ENCODE data around the gene IFFO2. TPM values are rescaled to one million over a fixed set of nuclear protein-coding genes. Genes with fewer than 3 reads are reported as not detected.

IFFO2 gene
- total and polyA plus RNA-seq, 2 donors = 5.1 to 22.6 TPM

GRCh38 chr1:18957136-18957521, 653 bp upstream of the IFFO2 start:
- DNase-seq (ENCODE audit: low read depth in 6 of 9, low spot score in 9 of 9) = no peak
- H3K9me3 ChIP-seq (ENCODE audit: control insufficient read depth in 2 of 2, insufficient read depth in 1 of 2, low read length in 1 of 2) = no peaks in the 10 kb centered on the region
- 8% methylated on average over 27 of the region's 27 CpGs for WGBS
- peak overlapping the region; percentile 48 to 77 for H3K4me3 ChIP-seq (ENCODE audit: low read length in 2 of 2)
- no peaks in the 10 kb centered on the region for H3K36me3 ChIP-seq (ENCODE audit: control insufficient read depth in 2 of 2, insufficient read depth in 2 of 2, low read length in 1 of 2)
- H3K27me3 ChIP-seq (ENCODE audit: control insufficient read depth in 2 of 2, insufficient read depth in 1 of 2, low read length in 1 of 2) = peaks cover 0 to 47% of the 10 kb centered on the region in 2 donors
- no peak overlapping the region for H3K27ac ChIP-seq (ENCODE audit: low read depth in 1 of 2, low read length in 1 of 2)
- H3K4me1 ChIP-seq (ENCODE audit: control insufficient read depth in 2 of 2, insufficient read depth in 2 of 2, low read length in 2 of 2) = peaks cover 17 to 44% of the 10 kb centered on the region in 2 donors

DNA sequence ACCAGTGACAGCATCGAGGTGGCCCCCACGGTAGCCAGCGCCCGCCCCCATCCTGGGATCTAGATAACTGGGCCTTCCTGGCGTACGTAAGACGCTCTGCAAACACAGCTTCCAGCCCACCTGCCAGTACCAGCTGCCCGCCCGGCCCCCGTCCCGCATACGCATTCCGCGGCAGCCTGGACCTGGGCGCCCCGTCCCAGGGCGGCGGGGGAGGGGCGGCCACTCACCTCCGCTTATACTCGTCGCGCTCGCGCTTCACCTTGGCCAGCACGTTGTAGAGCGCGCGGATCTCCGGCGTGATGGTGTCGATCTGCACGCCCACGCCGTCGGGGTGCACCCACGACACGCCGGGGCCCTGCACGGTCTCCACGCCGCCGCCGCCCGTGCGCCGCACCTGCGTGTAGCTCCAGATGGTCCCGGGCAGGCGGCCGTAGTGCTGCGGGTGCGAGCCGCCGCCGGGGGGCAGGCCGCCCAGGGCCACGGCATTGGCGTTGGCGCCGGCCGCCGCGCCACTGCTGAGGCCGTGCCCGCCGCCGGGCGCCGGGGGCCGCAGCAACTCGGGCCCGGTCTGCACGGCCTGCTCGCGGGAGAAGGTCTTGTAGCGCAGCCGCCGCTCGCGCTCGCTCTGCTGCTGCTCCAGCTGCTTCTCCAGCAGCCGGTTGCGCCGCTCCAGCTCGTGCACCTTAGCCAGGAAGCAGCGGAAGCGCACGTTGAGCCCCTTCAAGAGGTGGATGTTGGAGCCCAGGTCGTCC, 859 bp downstream of the IFFO2 start:
- H3K36me3 ChIP-seq (ENCODE audit: control insufficient read depth in 2 of 2, insufficient read depth in 2 of 2, low read length in 1 of 2) = no peaks in the 10 kb centered on the region
- peaks cover 0 to 47% of the 10 kb centered on the region in 2 donors for H3K27me3 ChIP-seq (ENCODE audit: control insufficient read depth in 2 of 2, insufficient read depth in 1 of 2, low read length in 1 of 2)
- H3K27ac ChIP-seq (ENCODE audit: low read depth in 1 of 2, low read length in 1 of 2) = peak overlapping the region in 1 of 2 donors; percentile 58
- peak in 5 of 9 donors; percentile 44 to 82 (median 68) for DNase-seq (ENCODE audit: low read depth in 6 of 9, low spot score in 9 of 9)
- H3K4me1 ChIP-seq (ENCODE audit: control insufficient read depth in 2 of 2, insufficient read depth in 2 of 2, low read length in 2 of 2) = peaks cover 32 to 59% of the 10 kb centered on the region in 2 donors
- peak overlapping the region; percentile 46 to 77 for H3K4me3 ChIP-seq (ENCODE audit: low read length in 2 of 2)
- 1% methylated on average over 90 of the region's 90 CpGs for WGBS
- H3K9me3 ChIP-seq (ENCODE audit: control insufficient read depth in 2 of 2, insufficient read depth in 1 of 2, low read length in 1 of 2) = no peaks in the 10 kb centered on the region

DNA sequence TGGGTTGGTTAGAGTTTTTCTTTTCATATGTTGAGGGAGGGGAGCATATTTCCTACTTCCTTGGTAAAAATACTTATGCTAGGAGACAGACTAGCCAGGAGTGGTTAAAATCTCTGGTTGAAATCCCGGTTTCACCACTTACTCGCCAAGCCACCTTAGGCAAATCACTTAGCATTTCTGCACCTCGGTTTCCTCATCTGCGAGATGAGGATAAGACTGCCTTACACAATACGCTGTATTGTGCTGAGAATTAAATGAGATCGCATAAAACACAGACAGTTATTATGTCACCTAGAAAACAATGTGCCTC, 1.4 kb downstream of the IFFO2 start:
- Histone ChIP-seq H3K4me1 (ENCODE audit: control insufficient read depth in 2 of 2, insufficient read depth in 2 of 2, low read length in 2 of 2) (peaks cover 37 to 64% of the 10 kb centered on the region in 2 donors), H3K27ac (ENCODE audit: low read depth in 1 of 2, low read length in 1 of 2) (no peak overlapping the region), H3K9me3 (ENCODE audit: control insufficient read depth in 2 of 2, insufficient read depth in 1 of 2, low read length in 1 of 2) (no peaks in the 10 kb centered on the region), H3K4me3 (ENCODE audit: low read length in 2 of 2) (peak overlapping the region; percentile 46 to 77), H3K27me3 (ENCODE audit: control insufficient read depth in 2 of 2, insufficient read depth in 1 of 2, low read length in 1 of 2) (peaks cover 0 to 44% of the 10 kb centered on the region in 2 donors), H3K36me3 (ENCODE audit: control insufficient read depth in 2 of 2, insufficient read depth in 2 of 2, low read length in 1 of 2) (no peaks in the 10 kb centered on the region)
- 67% methylated on average over 6 of the region's 6 CpGs for WGBS
- no peak for DNase-seq (ENCODE audit: low read depth in 6 of 9, low spot score in 9 of 9)

DNA sequence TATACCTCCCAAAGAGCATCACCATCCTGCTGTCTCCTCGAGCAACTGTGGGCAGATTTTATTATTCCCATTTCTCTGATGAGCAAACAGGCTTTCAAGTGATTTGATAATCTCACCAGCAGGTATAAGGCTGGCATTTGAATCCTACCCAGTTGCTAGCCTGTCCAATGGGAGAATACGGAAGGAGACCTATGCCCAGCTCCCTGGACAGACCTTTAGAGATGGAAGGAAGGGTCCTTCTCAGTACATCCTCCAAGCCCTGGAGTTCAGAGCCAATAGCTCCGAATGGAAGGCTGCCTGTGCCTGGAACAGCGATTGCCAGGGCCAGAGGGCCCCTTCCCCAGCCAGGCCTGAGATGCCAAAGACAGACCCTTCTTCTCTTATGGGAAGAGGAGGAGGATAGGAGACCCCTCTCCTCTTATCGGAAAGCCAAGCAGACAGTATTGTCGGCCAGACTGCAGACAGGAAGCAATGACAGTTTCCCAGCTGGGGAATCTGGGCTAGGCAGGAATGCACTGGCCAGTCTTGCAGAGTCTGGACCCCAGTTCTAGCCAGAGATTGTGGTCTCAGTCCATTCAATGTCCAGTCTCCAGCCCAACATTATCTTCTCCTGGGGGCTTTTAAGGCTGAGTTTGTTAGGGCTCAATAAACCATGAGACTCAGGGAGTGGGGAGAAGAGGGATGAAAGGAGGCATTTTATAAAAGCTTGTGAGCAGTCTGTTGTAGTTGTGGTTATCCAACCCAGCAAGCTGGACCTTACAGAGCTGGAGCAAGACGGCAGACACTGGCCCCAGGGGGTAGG, 2.0 kb downstream of the IFFO2 start:
- peak overlapping the region; percentile 46 to 77 for H3K4me3 ChIP-seq (ENCODE audit: low read length in 2 of 2)
- H3K4me1 ChIP-seq (ENCODE audit: control insufficient read depth in 2 of 2, insufficient read depth in 2 of 2, low read length in 2 of 2) = peaks cover 44 to 70% of the 10 kb centered on the region in 2 donors
- peaks cover 0 to 38% of the 10 kb centered on the region in 2 donors for H3K27me3 ChIP-seq (ENCODE audit: control insufficient read depth in 2 of 2, insufficient read depth in 1 of 2, low read length in 1 of 2)
- H3K36me3 ChIP-seq (ENCODE audit: control insufficient read depth in 2 of 2, insufficient read depth in 2 of 2, low read length in 1 of 2) = no peaks in the 10 kb centered on the region
- WGBS = 80% methylated on average over 7 of the region's 7 CpGs
- no peaks in the 10 kb centered on the region for H3K9me3 ChIP-seq (ENCODE audit: control insufficient read depth in 2 of 2, insufficient read depth in 1 of 2, low read length in 1 of 2)
- no peak for DNase-seq (ENCODE audit: low read depth in 6 of 9, low spot score in 9 of 9)
- no peak overlapping the region for H3K27ac ChIP-seq (ENCODE audit: low read depth in 1 of 2, low read length in 1 of 2)

GRCh38 chr1:18953731-18954231, 2.7 kb downstream of the IFFO2 start:
- Histone ChIP-seq H3K36me3 (ENCODE audit: control insufficient read depth in 2 of 2, insufficient read depth in 2 of 2, low read length in 1 of 2) (no peaks in the 10 kb centered on the region), H3K27ac (ENCODE audit: low read depth in 1 of 2, low read length in 1 of 2) (no peak overlapping the region), H3K4me1 (ENCODE audit: control insufficient read depth in 2 of 2, insufficient read depth in 2 of 2, low read length in 2 of 2) (peaks cover 50 to 77% of the 10 kb centered on the region in 2 donors), H3K9me3 (ENCODE audit: control insufficient read depth in 2 of 2, insufficient read depth in 1 of 2, low read length in 1 of 2) (no peaks in the 10 kb centered on the region), H3K27me3 (ENCODE audit: control insufficient read depth in 2 of 2, insufficient read depth in 1 of 2, low read length in 1 of 2) (peaks cover 0 to 32% of the 10 kb centered on the region in 2 donors), H3K4me3 (ENCODE audit: low read length in 2 of 2) (no peak overlapping the region)
- 91% methylated on average over 11 of the region's 11 CpGs for WGBS
- no peak for DNase-seq (ENCODE audit: low read depth in 6 of 9, low spot score in 9 of 9)

- DNase-seq (ENCODE audit: low read depth in 6 of 9, low spot score in 9 of 9) = peak in 2 of 9 donors; percentile 51 to 71
- H3K27ac ChIP-seq (ENCODE audit: low read depth in 1 of 2, low read length in 1 of 2) = peak overlapping the region; percentile 33 to 80
- peaks cover 69 to 82% of the 10 kb centered on the region in 2 donors for H3K4me1 ChIP-seq (ENCODE audit: control insufficient read depth in 2 of 2, insufficient read depth in 2 of 2, low read length in 2 of 2)
- no peaks in the 10 kb centered on the region for H3K36me3 ChIP-seq (ENCODE audit: control insufficient read depth in 2 of 2, insufficient read depth in 2 of 2, low read length in 1 of 2)
- peaks cover 0 to 15% of the 10 kb centered on the region in 2 donors for H3K27me3 ChIP-seq (ENCODE audit: control insufficient read depth in 2 of 2, insufficient read depth in 1 of 2, low read length in 1 of 2)
- WGBS = 23% methylated on average over 8 of the region's 8 CpGs
- no peaks in the 10 kb centered on the region for H3K9me3 ChIP-seq (ENCODE audit: control insufficient read depth in 2 of 2, insufficient read depth in 1 of 2, low read length in 1 of 2)
- H3K4me3 ChIP-seq (ENCODE audit: low read length in 2 of 2) = no peak overlapping the region
These were observed 4.6 kb downstream of the IFFO2 start for GRCh38 chr1:18951818-18952391.

DNA sequence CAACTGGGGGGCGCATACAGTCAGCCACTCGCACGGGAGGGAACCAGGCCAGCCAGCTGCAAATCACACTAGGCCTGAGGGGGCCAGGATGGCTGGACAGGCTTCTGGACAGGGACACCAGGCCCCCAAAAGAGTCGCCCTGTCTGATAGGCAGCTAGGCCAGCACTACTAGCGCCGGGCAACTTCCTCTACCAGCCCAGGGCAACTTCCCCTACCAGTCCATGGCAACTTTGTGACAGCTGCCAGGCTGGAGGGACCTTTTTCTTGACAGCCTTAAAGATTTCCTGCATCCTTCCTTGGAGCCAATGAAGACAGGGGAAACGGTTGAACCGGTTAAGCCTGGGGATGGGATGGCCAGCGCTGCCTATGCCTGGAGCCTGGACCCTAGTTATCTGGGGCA, 5.1 kb downstream of the IFFO2 start:
- Histone ChIP-seq H3K27ac (ENCODE audit: low read depth in 1 of 2, low read length in 1 of 2) (peak overlapping the region; percentile 33 to 80), H3K36me3 (ENCODE audit: control insufficient read depth in 2 of 2, insufficient read depth in 2 of 2, low read length in 1 of 2) (no peaks in the 10 kb centered on the region), H3K4me1 (ENCODE audit: control insufficient read depth in 2 of 2, insufficient read depth in 2 of 2, low read length in 2 of 2) (peaks cover 71 to 83% of the 10 kb centered on the region in 2 donors), H3K27me3 (ENCODE audit: control insufficient read depth in 2 of 2, insufficient read depth in 1 of 2, low read length in 1 of 2) (peaks cover 0 to 13% of the 10 kb centered on the region in 2 donors), H3K9me3 (ENCODE audit: control insufficient read depth in 2 of 2, insufficient read depth in 1 of 2, low read length in 1 of 2) (no peaks in the 10 kb centered on the region), H3K4me3 (ENCODE audit: low read length in 2 of 2) (no peak overlapping the region)
- 45% methylated on average over 9 of the region's 9 CpGs for WGBS
- peak in 1 of 9 donors; percentile 47 for DNase-seq (ENCODE audit: low read depth in 6 of 9, low spot score in 9 of 9)

GRCh38 chr1:18950401-18951026, 6.0 kb downstream of the IFFO2 start:
- WGBS = 27% methylated on average over 19 of the region's 19 CpGs
- H3K4me1 ChIP-seq (ENCODE audit: control insufficient read depth in 2 of 2, insufficient read depth in 2 of 2, low read length in 2 of 2) = peaks cover 70 to 90% of the 10 kb centered on the region in 2 donors
- no peaks in the 10 kb centered on the region for H3K36me3 ChIP-seq (ENCODE audit: control insufficient read depth in 2 of 2, insufficient read depth in 2 of 2, low read length in 1 of 2)
- H3K27ac ChIP-seq (ENCODE audit: low read depth in 1 of 2, low read length in 1 of 2) = peak overlapping the region; percentile 80
- H3K4me3 ChIP-seq (ENCODE audit: low read length in 2 of 2) = peak overlapping the region; percentile 7 to 30
- H3K9me3 ChIP-seq (ENCODE audit: control insufficient read depth in 2 of 2, insufficient read depth in 1 of 2, low read length in 1 of 2) = no peaks in the 10 kb centered on the region
- no peak for DNase-seq (ENCODE audit: low read depth in 6 of 9, low spot score in 9 of 9)
- H3K27me3 ChIP-seq (ENCODE audit: control insufficient read depth in 2 of 2, insufficient read depth in 1 of 2, low read length in 1 of 2) = peaks cover 0 to 11% of the 10 kb centered on the region in 2 donors

Measured in thymus (tissue), 11 donors.